ENCODE measurements around the gene KRT1.

DNA sequence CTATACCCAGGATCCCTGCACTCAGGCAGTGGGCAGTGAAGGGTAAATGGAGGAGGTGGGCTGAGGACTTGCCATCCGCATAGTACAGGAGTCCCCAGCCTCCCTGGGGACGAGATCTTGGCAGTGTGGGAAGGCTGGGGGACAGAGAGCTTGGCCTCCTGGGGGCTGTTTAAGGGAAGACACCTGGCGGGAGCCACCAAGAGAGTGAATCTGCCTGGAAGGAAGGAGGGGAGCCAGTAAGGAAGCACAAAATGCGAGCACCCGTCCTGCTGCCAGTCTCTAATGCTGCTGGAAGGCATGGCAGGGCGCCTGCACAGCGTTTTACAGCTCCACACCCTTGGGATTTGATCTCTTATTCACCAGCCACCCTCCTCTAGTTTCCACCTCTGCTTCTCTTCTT lies 20.8 kb downstream of the KRT1 start:
- no peak for TF ChIP-seq ZNF274 (IDR thresholded peaks at IDR 0.05; ENCODE audit: low read depth, low read length)
- TF ChIP-seq YY1 (IDR thresholded peaks at IDR 0.05; ENCODE audit: insufficient read depth, insufficient read length), result no peak
- TF ChIP-seq SUZ12 (IDR thresholded peaks at IDR 0.05; ENCODE audit: extremely low read depth, insufficient read depth, insufficient read length), result no peak
